Omental fat pad (tissue), 4 donors: ENCODE data around the gene COASY. TPM values are rescaled to one million over a fixed set of nuclear protein-coding genes. Genes with fewer than 3 reads are reported as not detected.
"Not testable (repeated sequence)": the region's sequence is repeated elsewhere in the genome, so short reads cannot be mapped to it uniquely, and the experiment has no call there.

Source experiments
- ATAC-seq: fragments of 150-250 bp; one replicate; pipeline ENCODE4 v1.9.1; 2016; ENCODE audit warnings: mild to moderate bottlenecking, moderate library complexity; ENCODE audit not compliant: low FRiP score
- DNase-seq: peaks from one replicate; pipeline ENCODE4 v3.0.0-alpha.2; 2019; ENCODE audit warnings: low spot score
- CTCF ChIP-seq, 3 donors: fragments of 450-650 bp; IDR thresholded peaks; one replicate each; pipeline ENCODE4 v1.5.1; 2016 to 2017; ENCODE audit warnings: antibody characterized with exemption in 3 of 3, mild to moderate bottlenecking in 3 of 3, moderate library complexity in 2 of 3
- total RNA-seq, 4 donors: library from RNA; depleted of rRNA; stranded (reverse); fragments of >200 nt; gene quantifications; one replicate each; pipeline ENCODE4 v1.1.0, GENCODE V29; 2016

COASY gene
- total RNA-seq, 4 donors from 2014 or later: 21.8 to 33.5 (median 26.2) TPM

DNA sequence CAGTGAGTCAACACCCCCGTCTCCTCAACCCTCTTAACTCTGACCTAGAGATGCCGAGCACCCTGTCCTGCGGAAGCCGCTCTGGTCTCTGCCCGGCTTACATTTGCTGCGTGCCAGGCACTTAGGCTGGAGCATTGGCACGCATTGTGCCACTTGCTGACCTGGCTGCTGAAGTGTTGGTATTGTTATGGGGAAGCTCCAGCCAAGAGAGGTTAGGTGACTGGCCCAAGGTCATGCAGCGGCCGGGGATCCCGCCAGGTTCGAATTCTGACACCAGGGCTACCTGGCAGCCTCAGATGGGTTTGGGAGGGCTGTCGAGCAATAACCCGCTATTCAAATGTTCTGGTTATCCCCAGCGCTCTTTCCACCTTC, 14.3 kb upstream of the COASY start:
- ATAC-seq (no peak), DNase-seq (no peak)
- no peak for TF ChIP-seq CTCF (IDR thresholded peaks at IDR 0.05)

GRCh38 chr17:42548070-42548837, 13.7 kb upstream of the COASY start:
- DNase-seq: peak; percentile 60

DNA sequence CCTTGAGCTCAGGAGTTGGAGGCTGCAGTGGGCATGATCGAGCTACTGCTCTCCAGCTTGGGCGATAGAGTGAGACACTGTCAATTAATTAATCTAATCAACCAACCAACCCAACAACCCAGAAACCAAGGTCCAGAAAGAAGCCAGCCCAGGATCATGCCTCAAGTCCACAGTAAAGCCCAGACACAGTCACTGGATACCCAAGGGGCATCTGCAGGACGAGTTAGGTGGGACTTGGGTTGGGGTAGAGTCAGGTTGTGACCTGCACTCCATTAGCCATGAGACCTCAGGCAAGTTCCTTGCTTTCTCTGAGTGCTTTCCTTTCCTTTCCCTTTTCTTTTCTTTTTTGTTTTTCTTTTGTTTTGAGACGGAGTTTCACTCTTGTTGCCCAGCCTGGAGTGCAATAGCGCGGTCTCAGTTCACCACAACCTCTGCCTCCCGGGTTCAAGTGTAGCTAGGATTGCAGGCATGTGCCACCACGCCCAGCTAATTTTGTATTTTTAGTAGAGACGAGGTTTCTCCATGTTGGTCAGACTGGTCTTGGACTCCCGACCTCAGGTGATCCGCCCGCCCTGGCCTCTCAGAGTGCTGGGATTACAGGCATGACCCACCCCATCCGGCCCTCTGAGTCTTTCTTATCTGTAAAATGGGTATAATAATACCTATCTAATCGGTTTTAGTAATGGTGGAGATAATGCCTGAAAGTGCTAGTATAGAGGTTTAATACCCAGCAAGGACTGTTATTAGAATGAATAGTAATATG, 12.8 kb upstream of the COASY start:
- TF ChIP-seq CTCF (IDR thresholded peaks at IDR 0.05): no peak
- ATAC-seq (no peak), DNase-seq (no peak)

More at GRCh38 chr17:42548070-42548837, 13.7 kb upstream of the COASY start:
- ATAC-seq: peak; percentile 79
- no peak for TF ChIP-seq CTCF (IDR thresholded peaks at IDR 0.05)

GRCh38 chr17:42552736-42553135, 9.2 kb upstream of the COASY start, which contains the start of gene HSD17B1:
HSD17B1 (plus strand) TSS chr17:42552923; CDS start chr17:42552934, 11 bp downstream.
- not testable (repeated sequence) for ATAC-seq

GRCh38 chr17:42553161-42553818, 8.7 kb upstream of the COASY start:
- DNase-seq (no peak), ATAC-seq (no peak)
- no peak for TF ChIP-seq CTCF (IDR thresholded peaks at IDR 0.05)

More at GRCh38 chr17:42552736-42553135, 9.2 kb upstream of the COASY start, which contains the start of gene HSD17B1:
- not testable (repeated sequence) for DNase-seq

- DNase-seq (no peak), ATAC-seq (peak; percentile 12)
- TF ChIP-seq CTCF (IDR thresholded peaks at IDR 0.05): no peak
Observed at GRCh38 chr17:42553866-42554249, 8.1 kb upstream of the COASY start.
